Measurements from ENCODE around the gene SLAIN1. TPM values are rescaled to one million over a fixed set of nuclear protein-coding genes. Genes with fewer than 3 reads are reported as not detected.

The SLAIN1 gene
- total and polyA plus RNA-seq, 2 donors (not counting 3 experiments of a cell fraction or from before 2014, with no cell fraction given): 4.1 to 4.3 TPM

DNA sequence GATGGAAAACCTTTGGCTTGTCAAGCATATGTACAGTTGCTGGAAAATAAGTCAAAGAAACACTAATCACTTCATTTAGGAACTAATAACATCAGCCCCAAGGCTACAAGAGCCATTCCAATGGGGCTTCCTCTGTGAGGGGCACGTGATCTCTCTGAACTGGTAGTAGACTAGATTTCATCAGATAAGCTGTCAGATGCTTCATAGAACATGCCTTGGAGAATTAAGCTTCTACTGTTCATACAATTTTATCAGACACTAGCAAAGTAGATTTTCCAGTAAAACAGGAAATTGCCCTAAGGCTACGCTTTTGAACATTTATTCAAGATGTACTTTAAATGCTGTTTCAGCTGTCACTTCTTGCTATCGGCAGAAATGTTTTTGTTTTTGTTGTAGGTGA is 113.4 kb downstream of the SLAIN1 start:
- Histone ChIP-seq H3K9me3 (replicated peaks; ENCODE audit: control insufficient read depth, insufficient read depth, low read length) (no peaks in the 10 kb centered on the region), H2AFZ (ENCODE audit: low read depth, low read length) (no peak overlapping the region), H3K4me2 (ENCODE audit: insufficient read depth, low read length) (no peak overlapping the region), H3K4me1 (ENCODE audit: control insufficient read depth, extremely low read depth, insufficient read depth, low read length) (no peaks in the 10 kb centered on the region), H3K27ac (ENCODE audit: insufficient read depth, low read depth, low read length) (no peak overlapping the region), H3K9ac (replicated peaks; ENCODE audit: extremely low read depth, insufficient read depth, low read length) (no peak overlapping the region), H3K36me3 (ENCODE audit: control insufficient read depth in 2 of 2, extremely low read depth in 1 of 2, insufficient read depth in 2 of 2, low read length in 2 of 2) (no peaks in the 10 kb centered on the region), H3K79me2 (ENCODE audit: control insufficient read depth, insufficient read depth, low read length) (no peaks in the 10 kb centered on the region), H3K27me3 (ENCODE audit: control insufficient read depth in 2 of 2, insufficient read depth in 2 of 2, low read length in 2 of 2) (peaks cover 8% of the 10 kb centered on the region in 2 experiments), H4K20me1 (replicated peaks; ENCODE audit: control insufficient read depth, extremely low read depth, insufficient read depth, low read length) (no peaks in the 10 kb centered on the region), H3K9me1 (replicated peaks; ENCODE audit: control insufficient read depth, extremely low read depth, insufficient read depth, low read length) (no peaks in the 10 kb centered on the region), H3K4me3 (replicated peaks in 1 of 3; ENCODE audit: insufficient read depth in 1 of 3, low read depth in 1 of 3, low read length in 3 of 3) (no peak overlapping the region)
- DNase-seq (ENCODE audit: low read depth, low spot score): peak; percentile 33
- dilution Hi-C loops (cut with MboI; ENCODE audit: extremely low pct_ligation_motif_present, low sequenced_read_pairs) (no loop called here), intact Hi-C loops (cut with micrococcal nuclease) (loop anchor here (1.0 to 5.0 kb wide), 3 partner anchors 32 to 310 kb away; no protein-coding TSS in a partner anchor)
- no peak for FAIRE-seq
- TF ChIP-seq, protein P1, sequence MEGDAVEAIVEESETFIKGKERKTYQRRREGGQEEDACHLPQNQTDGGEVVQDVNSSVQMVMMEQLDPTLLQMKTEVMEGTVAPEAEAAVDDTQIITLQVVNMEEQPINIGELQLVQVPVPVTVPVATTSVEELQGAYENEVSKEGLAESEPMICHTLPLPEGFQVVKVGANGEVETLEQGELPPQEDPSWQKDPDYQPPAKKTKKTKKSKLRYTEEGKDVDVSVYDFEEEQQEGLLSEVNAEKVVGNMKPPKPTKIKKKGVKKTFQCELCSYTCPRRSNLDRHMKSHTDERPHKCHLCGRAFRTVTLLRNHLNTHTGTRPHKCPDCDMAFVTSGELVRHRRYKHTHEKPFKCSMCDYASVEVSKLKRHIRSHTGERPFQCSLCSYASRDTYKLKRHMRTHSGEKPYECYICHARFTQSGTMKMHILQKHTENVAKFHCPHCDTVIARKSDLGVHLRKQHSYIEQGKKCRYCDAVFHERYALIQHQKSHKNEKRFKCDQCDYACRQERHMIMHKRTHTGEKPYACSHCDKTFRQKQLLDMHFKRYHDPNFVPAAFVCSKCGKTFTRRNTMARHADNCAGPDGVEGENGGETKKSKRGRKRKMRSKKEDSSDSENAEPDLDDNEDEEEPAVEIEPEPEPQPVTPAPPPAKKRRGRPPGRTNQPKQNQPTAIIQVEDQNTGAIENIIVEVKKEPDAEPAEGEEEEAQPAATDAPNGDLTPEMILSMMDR (IDR thresholded peaks at IDR 0.05; ENCODE audit: extremely low read depth in 1 of 2, insufficient read depth in 1 of 2, low read depth in 1 of 2, low read length in 2 of 2): no peak
- TF ChIP-seq FOS (IDR thresholded peaks at IDR 0.05; ENCODE audit: borderline replicate concordance, insufficient read depth, low read length) (no peak), JUN (IDR thresholded peaks at IDR 0.05; ENCODE audit: borderline replicate concordance, insufficient read depth, insufficient read length, low read depth) (no peak), EZH2 (IDR thresholded peaks at IDR 0.05; ENCODE audit: borderline replicate concordance, low read depth, low read length, severe bottlenecking) (no peak), MYC (IDR thresholded peaks at IDR 0.05; ENCODE audit: low read depth, low read length) (no peak), POLR2A (IDR thresholded peaks at IDR 0.05; ENCODE audit: low read depth, low read length) (no peak), POLR2AphosphoS5 (IDR thresholded peaks at IDR 0.05; ENCODE audit: insufficient read depth, low read depth, low read length) (no peak), GATA2 (IDR thresholded peaks at IDR 0.05; ENCODE audit: insufficient read depth, insufficient read length, low read depth, low read length) (no peak)
- TF ChIP-seq, protein P2, sequence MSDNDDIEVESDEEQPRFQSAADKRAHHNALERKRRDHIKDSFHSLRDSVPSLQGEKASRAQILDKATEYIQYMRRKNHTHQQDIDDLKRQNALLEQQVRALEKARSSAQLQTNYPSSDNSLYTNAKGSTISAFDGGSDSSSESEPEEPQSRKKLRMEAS (IDR thresholded peaks at IDR 0.05; ENCODE audit: insufficient read depth, insufficient read length): no peak
- no TSS peak for BruUV-seq (replicated peaks)
- CTCF ChIA-PET: interaction anchor here (0.8 to 4.8 kb wide), 22 partner anchors 8 to 337 kb away, joined by 3 to 109 read pairs (median 4); partner anchors contain the start of gene EDNRB
- POLR2A ChIA-PET: interaction anchor here (0.6 kb wide), 1 partner anchor 1160 kb away, joined by 5 read pairs; no protein-coding TSS in a partner anchor
